ENCODE data around the gene DHRS1.

DNA sequence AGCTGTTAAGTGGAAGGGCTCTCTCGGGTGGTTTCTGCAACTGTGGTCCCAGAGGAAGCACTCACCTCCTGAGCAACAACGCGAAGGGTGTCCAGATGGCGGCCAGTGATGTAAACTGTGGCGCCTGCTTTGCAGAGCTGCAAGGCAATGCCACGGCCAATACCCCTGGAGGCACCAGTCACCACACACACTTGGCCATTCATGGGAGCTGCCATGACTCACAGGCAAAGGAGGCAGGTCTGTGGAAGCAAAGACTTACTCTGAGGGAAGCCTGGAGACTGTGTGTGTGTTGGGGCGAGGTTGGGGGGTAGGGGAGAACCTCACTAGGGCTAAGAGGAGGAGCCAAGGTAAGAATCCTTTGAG lies 707 bp downstream of the DHRS1 start:
- TF ChIP-seq, protein P1, sequence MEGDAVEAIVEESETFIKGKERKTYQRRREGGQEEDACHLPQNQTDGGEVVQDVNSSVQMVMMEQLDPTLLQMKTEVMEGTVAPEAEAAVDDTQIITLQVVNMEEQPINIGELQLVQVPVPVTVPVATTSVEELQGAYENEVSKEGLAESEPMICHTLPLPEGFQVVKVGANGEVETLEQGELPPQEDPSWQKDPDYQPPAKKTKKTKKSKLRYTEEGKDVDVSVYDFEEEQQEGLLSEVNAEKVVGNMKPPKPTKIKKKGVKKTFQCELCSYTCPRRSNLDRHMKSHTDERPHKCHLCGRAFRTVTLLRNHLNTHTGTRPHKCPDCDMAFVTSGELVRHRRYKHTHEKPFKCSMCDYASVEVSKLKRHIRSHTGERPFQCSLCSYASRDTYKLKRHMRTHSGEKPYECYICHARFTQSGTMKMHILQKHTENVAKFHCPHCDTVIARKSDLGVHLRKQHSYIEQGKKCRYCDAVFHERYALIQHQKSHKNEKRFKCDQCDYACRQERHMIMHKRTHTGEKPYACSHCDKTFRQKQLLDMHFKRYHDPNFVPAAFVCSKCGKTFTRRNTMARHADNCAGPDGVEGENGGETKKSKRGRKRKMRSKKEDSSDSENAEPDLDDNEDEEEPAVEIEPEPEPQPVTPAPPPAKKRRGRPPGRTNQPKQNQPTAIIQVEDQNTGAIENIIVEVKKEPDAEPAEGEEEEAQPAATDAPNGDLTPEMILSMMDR (IDR thresholded peaks at IDR 0.05; ENCODE audit: low read depth, low read length): no peak
- no peak for TF ChIP-seq POLR2A (IDR thresholded peaks at IDR 0.05; ENCODE audit: extremely low read depth, insufficient read length)
- TF ChIP-seq, protein P2, sequence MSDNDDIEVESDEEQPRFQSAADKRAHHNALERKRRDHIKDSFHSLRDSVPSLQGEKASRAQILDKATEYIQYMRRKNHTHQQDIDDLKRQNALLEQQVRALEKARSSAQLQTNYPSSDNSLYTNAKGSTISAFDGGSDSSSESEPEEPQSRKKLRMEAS (IDR thresholded peaks at IDR 0.05; ENCODE audit: low read depth, low read length): no peak
- TF ChIP-seq MYC (IDR thresholded peaks at IDR 0.05; ENCODE audit: low read depth, low read length): no peak
